ENCODE results near the gene SHISA6.

DNA sequence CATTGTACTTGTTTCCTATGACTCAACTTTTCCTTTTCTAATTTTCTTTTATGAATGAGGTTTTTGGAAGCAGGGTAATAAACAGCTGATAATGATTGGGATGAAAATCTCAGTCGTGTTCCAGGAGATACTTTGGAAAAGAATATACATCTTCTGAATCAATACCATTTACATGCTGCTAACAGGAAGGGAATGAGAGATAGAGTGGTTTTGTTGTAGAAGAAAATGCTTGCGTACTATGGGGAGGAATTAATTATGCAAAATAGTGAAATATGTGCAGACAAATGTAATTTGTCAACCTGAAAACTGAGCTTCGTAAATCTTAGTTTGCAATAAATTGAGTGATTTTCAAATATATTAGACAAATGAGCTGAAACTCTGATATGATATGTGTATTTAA is 24.0 kb upstream of the SHISA6 start:
- TF ChIP-seq TAF1 (IDR thresholded peaks at IDR 0.05; ENCODE audit: low read depth) (no peak), TCF12 (IDR thresholded peaks at IDR 0.05; ENCODE audit: low read depth) (no peak), EP300 (IDR thresholded peaks at IDR 0.05; ENCODE audit: borderline replicate concordance) (no peak), CEBPB (IDR thresholded peaks at IDR 0.05) (no peak), EGR1 (IDR thresholded peaks at IDR 0.05) (no peak), FOXM1 (IDR thresholded peaks at IDR 0.05; ENCODE audit: borderline replicate concordance, low read depth) (no peak), YY1 (IDR thresholded peaks at IDR 0.05; ENCODE audit: low read depth) (no peak), RAD21 (IDR thresholded peaks at IDR 0.05; ENCODE audit: low read depth) (no peak), CREB1 (IDR thresholded peaks at IDR 0.05; ENCODE audit: low read depth) (no peak)
- TF ChIP-seq, protein P1, sequence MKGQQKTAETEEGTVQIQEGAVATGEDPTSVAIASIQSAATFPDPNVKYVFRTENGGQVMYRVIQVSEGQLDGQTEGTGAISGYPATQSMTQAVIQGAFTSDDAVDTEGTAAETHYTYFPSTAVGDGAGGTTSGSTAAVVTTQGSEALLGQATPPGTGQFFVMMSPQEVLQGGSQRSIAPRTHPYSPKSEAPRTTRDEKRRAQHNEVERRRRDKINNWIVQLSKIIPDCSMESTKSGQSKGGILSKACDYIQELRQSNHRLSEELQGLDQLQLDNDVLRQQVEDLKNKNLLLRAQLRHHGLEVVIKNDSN (IDR thresholded peaks at IDR 0.05) = no peak
- TF ChIP-seq, protein P2, sequence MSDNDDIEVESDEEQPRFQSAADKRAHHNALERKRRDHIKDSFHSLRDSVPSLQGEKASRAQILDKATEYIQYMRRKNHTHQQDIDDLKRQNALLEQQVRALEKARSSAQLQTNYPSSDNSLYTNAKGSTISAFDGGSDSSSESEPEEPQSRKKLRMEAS (IDR thresholded peaks at IDR 0.05) = no peak
- TF ChIP-seq, protein P3, sequence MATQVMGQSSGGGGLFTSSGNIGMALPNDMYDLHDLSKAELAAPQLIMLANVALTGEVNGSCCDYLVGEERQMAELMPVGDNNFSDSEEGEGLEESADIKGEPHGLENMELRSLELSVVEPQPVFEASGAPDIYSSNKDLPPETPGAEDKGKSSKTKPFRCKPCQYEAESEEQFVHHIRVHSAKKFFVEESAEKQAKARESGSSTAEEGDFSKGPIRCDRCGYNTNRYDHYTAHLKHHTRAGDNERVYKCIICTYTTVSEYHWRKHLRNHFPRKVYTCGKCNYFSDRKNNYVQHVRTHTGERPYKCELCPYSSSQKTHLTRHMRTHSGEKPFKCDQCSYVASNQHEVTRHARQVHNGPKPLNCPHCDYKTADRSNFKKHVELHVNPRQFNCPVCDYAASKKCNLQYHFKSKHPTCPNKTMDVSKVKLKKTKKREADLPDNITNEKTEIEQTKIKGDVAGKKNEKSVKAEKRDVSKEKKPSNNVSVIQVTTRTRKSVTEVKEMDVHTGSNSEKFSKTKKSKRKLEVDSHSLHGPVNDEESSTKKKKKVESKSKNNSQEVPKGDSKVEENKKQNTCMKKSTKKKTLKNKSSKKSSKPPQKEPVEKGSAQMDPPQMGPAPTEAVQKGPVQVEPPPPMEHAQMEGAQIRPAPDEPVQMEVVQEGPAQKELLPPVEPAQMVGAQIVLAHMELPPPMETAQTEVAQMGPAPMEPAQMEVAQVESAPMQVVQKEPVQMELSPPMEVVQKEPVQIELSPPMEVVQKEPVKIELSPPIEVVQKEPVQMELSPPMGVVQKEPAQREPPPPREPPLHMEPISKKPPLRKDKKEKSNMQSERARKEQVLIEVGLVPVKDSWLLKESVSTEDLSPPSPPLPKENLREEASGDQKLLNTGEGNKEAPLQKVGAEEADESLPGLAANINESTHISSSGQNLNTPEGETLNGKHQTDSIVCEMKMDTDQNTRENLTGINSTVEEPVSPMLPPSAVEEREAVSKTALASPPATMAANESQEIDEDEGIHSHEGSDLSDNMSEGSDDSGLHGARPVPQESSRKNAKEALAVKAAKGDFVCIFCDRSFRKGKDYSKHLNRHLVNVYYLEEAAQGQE (IDR thresholded peaks at IDR 0.05; ENCODE audit: low read depth) = no peak

All from Ishikawa (cell line).